GDM1 (cell line): ENCODE measurements around the gene C1orf122.
A peak's percentile ranks its signal among the peaks of the same experiment; 100 is the strongest.

Experiments used
- DNase-seq: peaks from one replicate; lab custom pipeline; 2025; lab: John Stamatoyannopoulos, UW

Gene C1orf122

GRCh38 chr1:37845786-37846185, 38.2 kb downstream of the C1orf122 start:
- DNase-seq: no peak

GRCh38 chr1:37846647-37847339, 39.2 kb downstream of the C1orf122 start:
- no peak for DNase-seq

GRCh38 chr1:37849480-37849879, 41.9 kb downstream of the C1orf122 start:
- no peak for DNase-seq

- DNase-seq: no peak
Measured at GRCh38 chr1:37850352-37850955, 42.9 kb downstream of the C1orf122 start.

GRCh38 chr1:37851262-37851661, 43.7 kb downstream of the C1orf122 start:
- no peak for DNase-seq

GRCh38 chr1:37851782-37852210, 44.2 kb downstream of the C1orf122 start:
- DNase-seq: peak; percentile 6

- DNase-seq: no peak
Measured at GRCh38 chr1:37853157-37853556, 45.6 kb downstream of the C1orf122 start.

- DNase-seq: no peak
Measured at GRCh38 chr1:37854406-37854805, 46.8 kb downstream of the C1orf122 start.
